ENCODE measurements around the gene DAAM2. TPM values are rescaled to one million over a fixed set of nuclear protein-coding genes. Genes with fewer than 3 reads are reported as not detected.

The DAAM2 gene
- total and polyA plus RNA-seq, 4 donors, result 1.9 to 17.0 (median 4.4) TPM

DNA sequence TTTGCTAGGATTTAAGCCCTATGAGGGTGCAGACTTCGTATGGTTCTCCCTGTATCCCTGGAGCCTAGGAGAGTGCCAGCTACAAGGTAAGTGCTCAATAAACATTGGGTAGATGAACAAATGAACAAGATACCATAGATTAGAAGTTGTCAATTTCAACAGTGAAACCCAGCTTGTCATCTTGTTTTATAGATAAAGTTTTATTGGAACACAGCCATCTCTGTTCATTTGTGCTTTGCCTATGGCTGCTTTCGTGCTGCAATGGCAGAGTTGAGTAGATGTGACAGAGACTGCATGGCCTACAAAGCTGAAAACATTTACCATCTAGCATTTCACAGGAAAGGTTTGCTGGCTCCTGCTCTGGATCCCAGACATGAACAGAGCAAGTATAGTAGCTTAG is 5.6 kb downstream of the DAAM2 start:
- Histone ChIP-seq H3K9me3 (ENCODE audit: control insufficient read depth in 4 of 4, low read length in 3 of 4) (no peaks in the 10 kb centered on the region), H3K4me3 (ENCODE audit: low read depth in 1 of 3, low read length in 3 of 3) (no peak overlapping the region), H3K27ac (ENCODE audit: low read depth in 1 of 2, low read length in 2 of 2) (no peak overlapping the region), H3K36me3 (ENCODE audit: control insufficient read depth in 4 of 4, insufficient read depth in 3 of 4, low read depth in 1 of 4, low read length in 3 of 4) (no peaks in the 10 kb centered on the region), H3K27me3 (ENCODE audit: control insufficient read depth in 4 of 4, insufficient read depth in 4 of 4, low read length in 3 of 4) (no peaks in the 10 kb centered on the region), H3K4me1 (ENCODE audit: control insufficient read depth in 4 of 4, insufficient read depth in 4 of 4, low read length in 3 of 4) (peaks cover under 1 to 17% (median 16%) of the 10 kb centered on the region in 4 donors), H3K9ac (ENCODE audit: low read depth in 1 of 2, low read length in 2 of 2) (no peak overlapping the region)
- 94% methylated on average over 2 of the region's 2 CpGs for WGBS
- DNase-seq (ENCODE audit: low spot score), result no peak
- TF ChIP-seq HNF4G (IDR thresholded peaks at IDR 0.05), result no peak
- TF ChIP-seq, protein P1, sequence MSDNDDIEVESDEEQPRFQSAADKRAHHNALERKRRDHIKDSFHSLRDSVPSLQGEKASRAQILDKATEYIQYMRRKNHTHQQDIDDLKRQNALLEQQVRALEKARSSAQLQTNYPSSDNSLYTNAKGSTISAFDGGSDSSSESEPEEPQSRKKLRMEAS (IDR thresholded peaks at IDR 0.05), result no peak
- TF ChIP-seq YY1 (IDR thresholded peaks at IDR 0.05), result no peak
- no peak for TF ChIP-seq EGR1 (IDR thresholded peaks at IDR 0.05; ENCODE audit: low read depth in 2 of 2)
- TF ChIP-seq RAD21 (IDR thresholded peaks at IDR 0.05), result no peak
- TF ChIP-seq SP1 (IDR thresholded peaks at IDR 0.05), result no peak
- no peak for TF ChIP-seq HNF4A (conservative IDR thresholded peaks at IDR 0.05)
- no peak for TF ChIP-seq GABPA (IDR thresholded peaks at IDR 0.05 in 1 of 2, conservative IDR thresholded peaks at IDR 0.05 in 1 of 2)
- TF ChIP-seq, protein P2, sequence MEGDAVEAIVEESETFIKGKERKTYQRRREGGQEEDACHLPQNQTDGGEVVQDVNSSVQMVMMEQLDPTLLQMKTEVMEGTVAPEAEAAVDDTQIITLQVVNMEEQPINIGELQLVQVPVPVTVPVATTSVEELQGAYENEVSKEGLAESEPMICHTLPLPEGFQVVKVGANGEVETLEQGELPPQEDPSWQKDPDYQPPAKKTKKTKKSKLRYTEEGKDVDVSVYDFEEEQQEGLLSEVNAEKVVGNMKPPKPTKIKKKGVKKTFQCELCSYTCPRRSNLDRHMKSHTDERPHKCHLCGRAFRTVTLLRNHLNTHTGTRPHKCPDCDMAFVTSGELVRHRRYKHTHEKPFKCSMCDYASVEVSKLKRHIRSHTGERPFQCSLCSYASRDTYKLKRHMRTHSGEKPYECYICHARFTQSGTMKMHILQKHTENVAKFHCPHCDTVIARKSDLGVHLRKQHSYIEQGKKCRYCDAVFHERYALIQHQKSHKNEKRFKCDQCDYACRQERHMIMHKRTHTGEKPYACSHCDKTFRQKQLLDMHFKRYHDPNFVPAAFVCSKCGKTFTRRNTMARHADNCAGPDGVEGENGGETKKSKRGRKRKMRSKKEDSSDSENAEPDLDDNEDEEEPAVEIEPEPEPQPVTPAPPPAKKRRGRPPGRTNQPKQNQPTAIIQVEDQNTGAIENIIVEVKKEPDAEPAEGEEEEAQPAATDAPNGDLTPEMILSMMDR (IDR thresholded peaks at IDR 0.05; ENCODE audit: low read depth, low read length, missing input control), result no peak
- TF ChIP-seq, protein P3, sequence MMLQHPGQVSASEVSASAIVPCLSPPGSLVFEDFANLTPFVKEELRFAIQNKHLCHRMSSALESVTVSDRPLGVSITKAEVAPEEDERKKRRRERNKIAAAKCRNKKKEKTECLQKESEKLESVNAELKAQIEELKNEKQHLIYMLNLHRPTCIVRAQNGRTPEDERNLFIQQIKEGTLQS (IDR thresholded peaks at IDR 0.05), result no peak
- TF ChIP-seq FOXA2 (IDR thresholded peaks at IDR 0.05), result no peak
- no peak for TF ChIP-seq RXRA (IDR thresholded peaks at IDR 0.05)
- no peak for TF ChIP-seq FOXA1 (IDR thresholded peaks at IDR 0.05)
- no peak for TF ChIP-seq TAF1 (conservative IDR thresholded peaks at IDR 0.05)

DNA sequence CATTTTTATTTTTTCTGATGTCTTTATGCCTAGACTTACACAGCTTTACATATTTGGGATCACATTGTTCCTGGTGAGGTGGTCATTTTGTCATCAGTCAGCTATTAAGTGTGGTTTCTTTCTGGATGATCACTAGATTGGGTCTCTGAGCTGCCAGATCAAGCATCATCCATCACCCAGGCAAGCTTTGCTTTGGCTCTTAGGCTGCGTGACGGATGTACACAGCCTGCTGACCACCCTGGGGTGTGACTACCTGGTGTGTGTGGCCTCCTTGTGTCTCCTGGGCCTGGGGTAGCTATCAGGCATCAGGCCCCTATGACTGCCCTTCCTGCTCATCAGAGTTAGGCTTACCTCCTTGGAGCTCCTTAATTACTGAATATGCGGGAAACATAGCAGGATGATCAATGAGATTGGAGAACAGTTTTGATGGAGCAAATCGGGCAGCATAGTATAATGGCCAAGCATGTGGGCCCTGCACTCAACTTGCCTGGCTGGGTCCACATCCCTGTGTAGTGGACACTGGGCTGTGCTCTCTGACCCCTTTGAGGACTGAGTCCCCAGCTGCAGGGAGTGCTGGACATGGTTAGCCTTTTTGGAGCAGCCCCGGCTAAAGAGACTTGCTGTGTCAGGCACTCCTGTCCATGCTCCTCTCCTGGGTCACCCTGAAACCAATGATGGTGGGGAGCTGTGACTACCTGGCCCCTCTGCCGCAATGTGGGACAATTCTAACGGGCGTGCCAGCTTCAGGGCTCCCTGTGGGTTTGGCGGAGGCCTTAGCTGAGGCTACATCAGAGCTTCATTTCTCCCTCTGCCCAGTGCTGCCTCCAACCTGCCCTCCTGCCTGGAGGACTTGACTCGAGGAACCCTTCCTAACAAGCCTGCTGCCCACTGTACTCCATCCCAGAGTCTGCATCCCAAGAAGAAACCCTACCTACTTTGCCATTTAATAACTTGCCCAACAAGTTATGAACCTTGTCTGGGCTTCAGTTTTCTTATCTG is 8.2 kb downstream of the DAAM2 start:
- Histone ChIP-seq H3K9ac (ENCODE audit: low read depth in 1 of 2, low read length in 2 of 2) (no peak overlapping the region), H3K27ac (ENCODE audit: low read depth in 1 of 2, low read length in 2 of 2) (no peak overlapping the region), H3K4me3 (ENCODE audit: low read depth in 1 of 3, low read length in 3 of 3) (no peak overlapping the region), H3K27me3 (ENCODE audit: control insufficient read depth in 4 of 4, insufficient read depth in 4 of 4, low read length in 3 of 4) (no peaks in the 10 kb centered on the region), H3K4me1 (ENCODE audit: control insufficient read depth in 4 of 4, insufficient read depth in 4 of 4, low read length in 3 of 4) (peaks cover 0 to 23% (median 14%) of the 10 kb centered on the region in 4 donors), H3K9me3 (ENCODE audit: control insufficient read depth in 4 of 4, low read length in 3 of 4) (no peaks in the 10 kb centered on the region), H3K36me3 (ENCODE audit: control insufficient read depth in 4 of 4, insufficient read depth in 3 of 4, low read depth in 1 of 4, low read length in 3 of 4) (no peaks in the 10 kb centered on the region)
- no peak for DNase-seq (ENCODE audit: low spot score)
- TF ChIP-seq, protein P2 (IDR thresholded peaks at IDR 0.05; ENCODE audit: low read depth, low read length, missing input control), result no peak
- TF ChIP-seq GABPA (IDR thresholded peaks at IDR 0.05 in 1 of 2, conservative IDR thresholded peaks at IDR 0.05 in 1 of 2), result no peak
- no peak for TF ChIP-seq NR2F2 (IDR thresholded peaks at IDR 0.05)
- TF ChIP-seq, protein P1 (IDR thresholded peaks at IDR 0.05), result no peak
- TF ChIP-seq HNF4G (IDR thresholded peaks at IDR 0.05), result no peak
- TF ChIP-seq YY1 (IDR thresholded peaks at IDR 0.05), result no peak
- TF ChIP-seq, protein P4, sequence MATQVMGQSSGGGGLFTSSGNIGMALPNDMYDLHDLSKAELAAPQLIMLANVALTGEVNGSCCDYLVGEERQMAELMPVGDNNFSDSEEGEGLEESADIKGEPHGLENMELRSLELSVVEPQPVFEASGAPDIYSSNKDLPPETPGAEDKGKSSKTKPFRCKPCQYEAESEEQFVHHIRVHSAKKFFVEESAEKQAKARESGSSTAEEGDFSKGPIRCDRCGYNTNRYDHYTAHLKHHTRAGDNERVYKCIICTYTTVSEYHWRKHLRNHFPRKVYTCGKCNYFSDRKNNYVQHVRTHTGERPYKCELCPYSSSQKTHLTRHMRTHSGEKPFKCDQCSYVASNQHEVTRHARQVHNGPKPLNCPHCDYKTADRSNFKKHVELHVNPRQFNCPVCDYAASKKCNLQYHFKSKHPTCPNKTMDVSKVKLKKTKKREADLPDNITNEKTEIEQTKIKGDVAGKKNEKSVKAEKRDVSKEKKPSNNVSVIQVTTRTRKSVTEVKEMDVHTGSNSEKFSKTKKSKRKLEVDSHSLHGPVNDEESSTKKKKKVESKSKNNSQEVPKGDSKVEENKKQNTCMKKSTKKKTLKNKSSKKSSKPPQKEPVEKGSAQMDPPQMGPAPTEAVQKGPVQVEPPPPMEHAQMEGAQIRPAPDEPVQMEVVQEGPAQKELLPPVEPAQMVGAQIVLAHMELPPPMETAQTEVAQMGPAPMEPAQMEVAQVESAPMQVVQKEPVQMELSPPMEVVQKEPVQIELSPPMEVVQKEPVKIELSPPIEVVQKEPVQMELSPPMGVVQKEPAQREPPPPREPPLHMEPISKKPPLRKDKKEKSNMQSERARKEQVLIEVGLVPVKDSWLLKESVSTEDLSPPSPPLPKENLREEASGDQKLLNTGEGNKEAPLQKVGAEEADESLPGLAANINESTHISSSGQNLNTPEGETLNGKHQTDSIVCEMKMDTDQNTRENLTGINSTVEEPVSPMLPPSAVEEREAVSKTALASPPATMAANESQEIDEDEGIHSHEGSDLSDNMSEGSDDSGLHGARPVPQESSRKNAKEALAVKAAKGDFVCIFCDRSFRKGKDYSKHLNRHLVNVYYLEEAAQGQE (IDR thresholded peaks at IDR 0.05), result no peak
- TF ChIP-seq RXRA (IDR thresholded peaks at IDR 0.05), result no peak
- TF ChIP-seq, protein P3 (IDR thresholded peaks at IDR 0.05), result no peak
- WGBS, result 93% methylated on average over 10 of the region's 10 CpGs

All from liver (tissue), 9 donors.